ENCODE data around the gene VIL1.

- TF ChIP-seq POLR2AphosphoS5 (IDR thresholded peaks at IDR 0.05; ENCODE audit: low read depth, low read length) (no peak), TCF7L2 (IDR thresholded peaks at IDR 0.05; ENCODE audit: low read depth, low read length) (no peak), REST (IDR thresholded peaks at IDR 0.05; ENCODE audit: insufficient read depth in 1 of 2, low read depth in 2 of 2, low read length in 1 of 2) (no peak)
- TF ChIP-seq, protein P1, sequence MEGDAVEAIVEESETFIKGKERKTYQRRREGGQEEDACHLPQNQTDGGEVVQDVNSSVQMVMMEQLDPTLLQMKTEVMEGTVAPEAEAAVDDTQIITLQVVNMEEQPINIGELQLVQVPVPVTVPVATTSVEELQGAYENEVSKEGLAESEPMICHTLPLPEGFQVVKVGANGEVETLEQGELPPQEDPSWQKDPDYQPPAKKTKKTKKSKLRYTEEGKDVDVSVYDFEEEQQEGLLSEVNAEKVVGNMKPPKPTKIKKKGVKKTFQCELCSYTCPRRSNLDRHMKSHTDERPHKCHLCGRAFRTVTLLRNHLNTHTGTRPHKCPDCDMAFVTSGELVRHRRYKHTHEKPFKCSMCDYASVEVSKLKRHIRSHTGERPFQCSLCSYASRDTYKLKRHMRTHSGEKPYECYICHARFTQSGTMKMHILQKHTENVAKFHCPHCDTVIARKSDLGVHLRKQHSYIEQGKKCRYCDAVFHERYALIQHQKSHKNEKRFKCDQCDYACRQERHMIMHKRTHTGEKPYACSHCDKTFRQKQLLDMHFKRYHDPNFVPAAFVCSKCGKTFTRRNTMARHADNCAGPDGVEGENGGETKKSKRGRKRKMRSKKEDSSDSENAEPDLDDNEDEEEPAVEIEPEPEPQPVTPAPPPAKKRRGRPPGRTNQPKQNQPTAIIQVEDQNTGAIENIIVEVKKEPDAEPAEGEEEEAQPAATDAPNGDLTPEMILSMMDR (IDR thresholded peaks at IDR 0.05): no peak
Measured at GRCh38 chr2:218482651-218483050, 63.7 kb downstream of the VIL1 start.
